GM23338 (cell line): Measurements from ENCODE around the gene CD244. TPM values are rescaled to one million over a fixed set of nuclear protein-coding genes. Genes with fewer than 3 reads are reported as not detected.

Experiments used
- ATAC-seq: fragments of 200-7000 bp; cut with Tn5 transposase; 3 replicates; pipeline ENCODE4 v1.9.1; 2020
- DNase-seq: peaks from one replicate; pipeline ENCODE4 v3.0.0-alpha.2; 2015; ENCODE audit warnings: low spot score
- H2AFZ ChIP-seq: fragments of 200-600 bp; sonication (generic); 2 replicates; pipeline ENCODE4 v1.8.0; 2016; ENCODE audit warnings: antibody characterized with exemption, mild to moderate bottlenecking, moderate library complexity
- H3F3A ChIP-seq: fragments of 200-600 bp; sonication (generic); replicated peaks from 2 replicates; pipeline ENCODE4 v1.8.0; 2017; ENCODE audit warnings: antibody characterized with exemption, mixed run types, low read depth
- H3K27ac ChIP-seq: fragments of 200-600 bp; sonication (generic); 2 replicates; pipeline ENCODE4 v1.6.1; 2016; ENCODE audit warnings: low read depth
- H3K27me3 ChIP-seq: fragments of 200-600 bp; sonication (generic); 2 replicates; pipeline ENCODE4 v1.8.0; 2016; ENCODE audit warnings: mild to moderate bottlenecking, mixed run types, moderate library complexity; ENCODE audit not compliant: insufficient read depth
- H3K36me3 ChIP-seq: fragments of 200-600 bp; sonication (generic); 2 replicates; pipeline ENCODE4 v1.8.0; 2016; ENCODE audit warnings: mild to moderate bottlenecking; ENCODE audit not compliant: insufficient read depth
- H3K4me1 ChIP-seq: fragments of 200-600 bp; sonication (generic); 2 replicates; pipeline ENCODE4 v1.8.0; 2016; ENCODE audit warnings: mild to moderate bottlenecking, moderate library complexity; ENCODE audit not compliant: insufficient read depth
- H3K4me2 ChIP-seq: fragments of 200-600 bp; sonication (generic); 2 replicates; pipeline ENCODE4 v1.7.1; 2017; ENCODE audit warnings: mixed run types
- H3K4me3 ChIP-seq: fragments of 200-600 bp; sonication (generic); 2 replicates; pipeline ENCODE4 v1.6.1; 2016; ENCODE audit warnings: mixed run types
- H3K79me2 ChIP-seq: fragments of 200-600 bp; sonication (generic); replicated peaks from 2 replicates; pipeline ENCODE4 v1.8.0; 2017; ENCODE audit warnings: mild to moderate bottlenecking; ENCODE audit not compliant: insufficient read depth
- H3K9me2 ChIP-seq: fragments of 200-600 bp; sonication (generic); 2 replicates; pipeline ENCODE4 v1.8.0; 2017; ENCODE audit not compliant: insufficient read depth
- H4K20me1 ChIP-seq: fragments of 200-600 bp; sonication (generic); replicated peaks from 2 replicates; pipeline ENCODE4 v1.8.0; 2017; ENCODE audit warnings: mild to moderate bottlenecking; ENCODE audit not compliant: insufficient read depth
- H3K27ac Mint-ChIP-seq: 2 replicates; pipeline ENCODE4 v1.8.0; 2020; ENCODE audit warnings: inconsistent platforms, mild to moderate bottlenecking, moderate library complexity, mixed read lengths
- H3K27me3 Mint-ChIP-seq: 3 replicates; pipeline ENCODE4 v1.8.0; 2022; ENCODE audit warnings: low read depth, mild to moderate bottlenecking, moderate library complexity, mixed read lengths, inconsistent platforms; ENCODE audit not compliant: insufficient read depth, poor library complexity
- H3K36me3 Mint-ChIP-seq: 3 replicates; pipeline ENCODE4 v1.8.0; 2021; ENCODE audit warnings: low read depth, mild to moderate bottlenecking, inconsistent platforms, moderate library complexity, mixed read lengths
- H3K4me1 Mint-ChIP-seq: 3 replicates; pipeline ENCODE4 v1.8.0; 2020; ENCODE audit warnings: mild to moderate bottlenecking, inconsistent platforms, mixed read lengths
- H3K4me3 Mint-ChIP-seq: 3 replicates; pipeline ENCODE4 v1.8.0; 2021; ENCODE audit warnings: moderate library complexity, mild to moderate bottlenecking, inconsistent platforms, mixed read lengths
- H3K9me3 Mint-ChIP-seq: 3 replicates; pipeline ENCODE4 v1.8.0; 2020; ENCODE audit warnings: moderate library complexity, mild to moderate bottlenecking, inconsistent platforms, mixed read lengths
- CREB1 ChIP-seq: fragments of 250-450 bp; sonication (Bioruptor Pico); IDR thresholded peaks from 2 replicates; pipeline ENCODE4 v1.5.0; 2020; ENCODE audit warnings: low read depth, mild to moderate bottlenecking, moderate library complexity
- EZH2 ChIP-seq: fragments of 200-600 bp; sonication (generic); IDR thresholded peaks from one replicate; pipeline ENCODE4 v1.8.0; 2017; ENCODE audit warnings: antibody characterized with exemption, mild to moderate bottlenecking, low read depth; ENCODE audit not compliant: unreplicated experiment
- EZH2phosphoT487 ChIP-seq: fragments of 200-600 bp; sonication (generic); IDR thresholded peaks from one replicate; pipeline ENCODE4 v1.8.1; 2018; ENCODE audit warnings: antibody characterized with exemption; ENCODE audit not compliant: unreplicated experiment
- ZNF462 ChIP-seq: fragments of 250-450 bp; sonication (Bioruptor Pico); IDR thresholded peaks from 2 replicates; pipeline ENCODE4 v1.5.0; 2020; ENCODE audit warnings: mild to moderate bottlenecking, moderate library complexity
- polyA plus RNA-seq: library from polyadenylated mRNA; unstranded; fragments of >200 nt; fragmentation: Nextera tagmentation; extraction: Ambion mirVana; gene quantifications from 2 replicates; pipeline ENCODE4 v1.2.1, GENCODE V29; 2016
- total RNA-seq: library from RNA; depleted of rRNA; stranded (reverse); fragments of >200 nt; shearing (Covaris generic); gene quantifications from 2 replicates; pipeline ENCODE4 v1.2.3, GENCODE V29; 2014
- TF ChIP-seq, protein P1 (sequence below), 2 experiments: fragments of 200-600 bp in 1 of 2; sonication (generic) in 1 of 2; conservative IDR thresholded peaks; 2 replicates each; pipeline versions ENCODE4 v1.5.1 to v1.6.1; 2016 to 2017; ENCODE audit warnings: antibody characterized with exemption in 2 of 2, low read depth in 2 of 2, mild to moderate bottlenecking in 2 of 2, moderate library complexity in 1 of 2

Gene CD244
- total and polyA plus RNA-seq, 2 experiments from 2014 or later = not detected

- no peak overlapping the region for H3K27ac ChIP-seq
- Mint-ChIP-seq H3K36me3 (peaks cover 6% of the 10 kb centered on the region; the same call in 2 of the 3 replicates), H3K4me1 (peaks cover 11% of the 10 kb centered on the region), H3K9me3 (peaks cover 15% of the 10 kb centered on the region), H3K27ac (no peak overlapping the region), H3K27me3 (peaks cover 3% of the 10 kb centered on the region), H3K4me3 (no peak overlapping the region)
- no peaks in the 10 kb centered on the region for H4K20me1 ChIP-seq
- H3F3A ChIP-seq = no peaks in the 10 kb centered on the region
- H3K79me2 ChIP-seq = no peaks in the 10 kb centered on the region
- H3K9me2 ChIP-seq = peaks cover 11% of the 10 kb centered on the region; the same call in 1 of the 2 replicates
- H2AFZ ChIP-seq = peak overlapping the region; percentile 79
- TF ChIP-seq CREB1 = no peak
- TF ChIP-seq, protein P1, sequence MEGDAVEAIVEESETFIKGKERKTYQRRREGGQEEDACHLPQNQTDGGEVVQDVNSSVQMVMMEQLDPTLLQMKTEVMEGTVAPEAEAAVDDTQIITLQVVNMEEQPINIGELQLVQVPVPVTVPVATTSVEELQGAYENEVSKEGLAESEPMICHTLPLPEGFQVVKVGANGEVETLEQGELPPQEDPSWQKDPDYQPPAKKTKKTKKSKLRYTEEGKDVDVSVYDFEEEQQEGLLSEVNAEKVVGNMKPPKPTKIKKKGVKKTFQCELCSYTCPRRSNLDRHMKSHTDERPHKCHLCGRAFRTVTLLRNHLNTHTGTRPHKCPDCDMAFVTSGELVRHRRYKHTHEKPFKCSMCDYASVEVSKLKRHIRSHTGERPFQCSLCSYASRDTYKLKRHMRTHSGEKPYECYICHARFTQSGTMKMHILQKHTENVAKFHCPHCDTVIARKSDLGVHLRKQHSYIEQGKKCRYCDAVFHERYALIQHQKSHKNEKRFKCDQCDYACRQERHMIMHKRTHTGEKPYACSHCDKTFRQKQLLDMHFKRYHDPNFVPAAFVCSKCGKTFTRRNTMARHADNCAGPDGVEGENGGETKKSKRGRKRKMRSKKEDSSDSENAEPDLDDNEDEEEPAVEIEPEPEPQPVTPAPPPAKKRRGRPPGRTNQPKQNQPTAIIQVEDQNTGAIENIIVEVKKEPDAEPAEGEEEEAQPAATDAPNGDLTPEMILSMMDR (conservative IDR thresholded peaks at IDR 0.05; ENCODE audit: low read depth in 2 of 2) = 0 out of 4 replicates have a peak, but pooled peaks of 1 of the 2 experiments have one; percentile 4
- ATAC-seq (no peak), DNase-seq (no peak)
- peaks cover 20% of the 10 kb centered on the region; the same call in 1 of the 2 replicates for H3K4me1 ChIP-seq
- no peak overlapping the region for H3K4me3 ChIP-seq
- no peaks in the 10 kb centered on the region for H3K27me3 ChIP-seq
- H3K4me2 ChIP-seq = no peak overlapping the region
- no peaks in the 10 kb centered on the region for H3K36me3 ChIP-seq
These were observed 54.4 kb downstream of the CD244 start for GRCh38 chr1:160808289-160808688.

DNA sequence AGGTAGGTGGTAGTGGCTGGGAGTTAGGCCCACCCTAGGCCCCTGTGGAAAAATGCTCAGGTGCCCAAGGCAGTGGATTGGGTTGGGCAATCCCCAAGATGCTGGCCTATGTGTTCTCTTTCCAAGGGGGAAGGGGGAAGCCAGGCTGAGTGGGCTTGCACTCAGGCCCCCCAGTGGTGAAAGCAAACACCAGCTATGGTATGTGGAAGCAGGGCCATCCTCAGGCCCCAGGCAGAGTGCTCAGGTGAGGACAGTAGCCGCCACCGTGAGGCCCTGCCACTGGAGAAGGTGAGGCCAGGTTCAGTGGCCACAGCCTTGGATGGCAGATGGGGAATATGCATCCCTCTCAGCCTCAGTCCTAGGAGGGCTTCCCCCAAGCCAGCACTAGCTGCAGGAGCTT lies 54.9 kb downstream of the CD244 start:
- Mint-ChIP-seq H3K27me3 (peaks cover 3% of the 10 kb centered on the region), H3K27ac (no peak overlapping the region), H3K9me3 (peaks cover 15% of the 10 kb centered on the region), H3K4me1 (peaks cover 11% of the 10 kb centered on the region), H3K36me3 (peaks cover 6% of the 10 kb centered on the region; the same call in 2 of the 3 replicates), H3K4me3 (no peak overlapping the region)
- H2AFZ ChIP-seq = peak overlapping the region; percentile 79
- TF ChIP-seq ZNF462 (no peak), EZH2 (no peak), EZH2phosphoT487 (no peak)
- TF ChIP-seq, protein P1 (conservative IDR thresholded peaks at IDR 0.05; ENCODE audit: low read depth in 2 of 2) = peak; percentile 11 to 28; a peak in 1 of 4 replicates
- H3K4me3 ChIP-seq = no peak overlapping the region
- DNase-seq = peak; percentile 16
- no peaks in the 10 kb centered on the region for H3F3A ChIP-seq
- no peaks in the 10 kb centered on the region for H4K20me1 ChIP-seq
- H3K36me3 ChIP-seq = no peaks in the 10 kb centered on the region
- H3K27me3 ChIP-seq = no peaks in the 10 kb centered on the region
- ATAC-seq = peak; percentile 73
- no peak overlapping the region for H3K27ac ChIP-seq
- no peaks in the 10 kb centered on the region for H3K79me2 ChIP-seq
- H3K9me2 ChIP-seq = peaks cover 11% of the 10 kb centered on the region; the same call in 1 of the 2 replicates
- H3K4me2 ChIP-seq = no peak overlapping the region
- peaks cover 20% of the 10 kb centered on the region; the same call in 1 of the 2 replicates for H3K4me1 ChIP-seq
